Neural progenitor cell (in vitro differentiated cells): ENCODE data around the gene BNIP3. TPM values are rescaled to one million over a fixed set of nuclear protein-coding genes. Genes with fewer than 3 reads are reported as not detected.

Experiments used
- DNase-seq: peaks from one replicate; pipeline ENCODE4 v3.0.0-alpha.2; 2016; ENCODE audit warnings: low spot score
- H2AFZ ChIP-seq: fragments of 200-600 bp; sonication (generic); replicated peaks from 2 replicates; pipeline ENCODE4 v1.6.1; 2016; ENCODE audit warnings: antibody characterized with exemption
- H3F3A ChIP-seq: fragments of 200-600 bp; sonication (generic); 2 replicates; pipeline ENCODE4 v1.6.1; 2016; ENCODE audit warnings: antibody characterized with exemption, low read depth
- H3K27ac ChIP-seq: fragments of 200-600 bp; sonication (generic); 2 replicates; pipeline ENCODE4 v1.5.1; 2016; ENCODE audit warnings: mild to moderate bottlenecking
- H3K27me3 ChIP-seq: fragments of 200-600 bp; sonication (generic); 2 replicates; pipeline ENCODE4 v1.6.1; 2016; ENCODE audit warnings: mild to moderate bottlenecking, moderate library complexity
- H3K36me3 ChIP-seq: fragments of 200-600 bp; sonication (generic); 2 replicates; pipeline ENCODE4 v1.5.1; 2016
- H3K4me1 ChIP-seq: fragments of 200-600 bp; sonication (generic); 2 replicates; pipeline ENCODE4 v1.6.1; 2016; ENCODE audit warnings: mixed run types
- H3K4me2 ChIP-seq: fragments of 200-600 bp; sonication (generic); 2 replicates; pipeline ENCODE4 v1.6.1; 2016
- H3K4me3 ChIP-seq: fragments of 200-600 bp; sonication (generic); 2 replicates; pipeline ENCODE4 v1.5.1; 2016
- H3K79me2 ChIP-seq: fragments of 200-600 bp; sonication (generic); 2 replicates; pipeline ENCODE4 v1.6.1; 2016; ENCODE audit warnings: low read depth
- H3K9ac ChIP-seq: fragments of 200-600 bp; sonication (generic); 2 replicates; pipeline ENCODE4 v1.6.1; 2016
- H3K9me3 ChIP-seq: fragments of 200-600 bp; sonication (generic); 2 replicates; pipeline ENCODE4 v1.5.1; 2016; ENCODE audit warnings: low read depth
- H4K20me1 ChIP-seq: fragments of 200-600 bp; sonication (generic); 2 replicates; pipeline ENCODE4 v1.6.1; 2016; ENCODE audit warnings: low read depth
- H3K27ac Mint-ChIP-seq: 3 replicates; pipeline ENCODE4 v1.8.0; 2021; ENCODE audit warnings: mixed read lengths
- H3K27me3 Mint-ChIP-seq: 2 replicates; pipeline ENCODE4 v1.8.0; 2022; ENCODE audit warnings: low read depth, mild to moderate bottlenecking, inconsistent platforms, moderate library complexity, mixed read lengths; ENCODE audit not compliant: insufficient read depth
- H3K36me3 Mint-ChIP-seq: 3 replicates; pipeline ENCODE4 v1.8.0; 2021; ENCODE audit warnings: mixed read lengths
- H3K4me1 Mint-ChIP-seq: 3 replicates; pipeline ENCODE4 v1.8.0; 2021; ENCODE audit warnings: mixed read lengths
- H3K4me3 Mint-ChIP-seq: 3 replicates; pipeline ENCODE4 v1.8.0; 2021; ENCODE audit warnings: mild to moderate bottlenecking, moderate library complexity, mixed read lengths
- H3K9me3 Mint-ChIP-seq: 3 replicates; pipeline ENCODE4 v1.8.0; 2020; ENCODE audit warnings: mixed read lengths
- EZH2 ChIP-seq: fragments of 200-600 bp; sonication (generic); IDR thresholded peaks from 2 replicates; pipeline ENCODE4 v1.6.1; 2017; ENCODE audit warnings: antibody characterized with exemption, mild to moderate bottlenecking, moderate library complexity
- EZH2phosphoT487 ChIP-seq: fragments of 200-600 bp; sonication (generic); IDR thresholded peaks from 2 replicates; pipeline ENCODE4 v1.6.1; 2017; ENCODE audit warnings: antibody characterized with exemption
- total RNA-seq: library from RNA; depleted of rRNA; stranded (reverse); fragments of >200 nt; gene quantifications from 2 replicates; pipeline ENCODE4 v1.2.3, GENCODE V29; 2015; ENCODE audit warnings: low replicate concordance
- TF ChIP-seq, protein P1 (sequence below): fragments of 200-600 bp; sonication (generic); IDR thresholded peaks from 2 replicates; pipeline ENCODE4 v1.5.1; 2017; ENCODE audit warnings: antibody characterized with exemption, mild to moderate bottlenecking

Gene BNIP3
- total RNA-seq, 1 donor from 2014 or later: 256 TPM

DNA sequence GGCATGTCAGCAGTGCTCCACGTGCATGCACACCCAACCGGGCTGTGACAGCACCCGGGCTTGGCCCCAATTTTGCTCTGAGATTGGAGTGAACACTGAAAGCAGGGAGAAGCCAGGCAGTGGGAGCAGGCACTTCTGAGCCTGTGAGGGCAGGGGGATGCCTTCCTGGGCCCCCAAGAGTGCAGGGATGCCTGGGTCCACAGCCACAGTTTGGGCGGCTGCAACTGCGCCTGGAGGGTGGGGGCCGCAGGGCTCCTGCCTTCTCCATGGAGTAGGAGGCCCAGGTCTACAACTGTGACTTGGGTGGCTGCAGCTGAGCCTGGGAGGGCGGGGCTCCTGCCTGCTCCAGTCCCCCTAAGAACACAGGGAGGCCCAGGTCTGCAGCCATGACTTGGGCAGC, 37.6 kb upstream of the BNIP3 start:
- H3K4me1 ChIP-seq: no peaks in the 10 kb centered on the region
- H3K4me1 Mint-ChIP-seq: peaks cover 4% of the 10 kb centered on the region
- DNase-seq: no peak
- H3K27me3 Mint-ChIP-seq: peaks cover 14% of the 10 kb centered on the region
- no peak overlapping the region for H3K4me3 Mint-ChIP-seq
- H3K79me2 ChIP-seq: no peaks in the 10 kb centered on the region
- TF ChIP-seq EZH2: no peak
- no peak overlapping the region for H2AFZ ChIP-seq
- H3K4me2 ChIP-seq: no peak overlapping the region
- H3K27ac ChIP-seq: no peak overlapping the region
- no peaks in the 10 kb centered on the region for H4K20me1 ChIP-seq
- H3K36me3 ChIP-seq: no peaks in the 10 kb centered on the region
- no peak overlapping the region for H3K27ac Mint-ChIP-seq
- no peaks in the 10 kb centered on the region for H3F3A ChIP-seq
- H3K4me3 ChIP-seq: no peak overlapping the region
- H3K9me3 Mint-ChIP-seq: no peaks in the 10 kb centered on the region
- H3K9me3 ChIP-seq: no peaks in the 10 kb centered on the region
- H3K27me3 ChIP-seq: peaks cover 16% of the 10 kb centered on the region
- no peaks in the 10 kb centered on the region for H3K36me3 Mint-ChIP-seq
- H3K9ac ChIP-seq: no peak overlapping the region

GRCh38 chr10:132018446-132018845, 36.7 kb upstream of the BNIP3 start:
- Histone ChIP-seq H3K4me3 (no peak overlapping the region), H3K27ac (no peak overlapping the region), H3F3A (no peaks in the 10 kb centered on the region), H3K9ac (no peak overlapping the region), H4K20me1 (no peaks in the 10 kb centered on the region), H3K79me2 (no peaks in the 10 kb centered on the region), H3K36me3 (no peaks in the 10 kb centered on the region), H3K27me3 (peaks cover 7% of the 10 kb centered on the region), H3K4me1 (no peaks in the 10 kb centered on the region), H3K4me2 (no peak overlapping the region), H3K9me3 (no peaks in the 10 kb centered on the region), H2AFZ (no peak overlapping the region)
- peaks cover 14% of the 10 kb centered on the region for H3K27me3 Mint-ChIP-seq
- no peaks in the 10 kb centered on the region for H3K36me3 Mint-ChIP-seq
- H3K27ac Mint-ChIP-seq: no peak overlapping the region
- no peak for DNase-seq
- H3K4me3 Mint-ChIP-seq: no peak overlapping the region
- H3K4me1 Mint-ChIP-seq: peaks cover 4% of the 10 kb centered on the region
- no peak for TF ChIP-seq EZH2
- no peak for TF ChIP-seq EZH2phosphoT487
- TF ChIP-seq, protein P1, sequence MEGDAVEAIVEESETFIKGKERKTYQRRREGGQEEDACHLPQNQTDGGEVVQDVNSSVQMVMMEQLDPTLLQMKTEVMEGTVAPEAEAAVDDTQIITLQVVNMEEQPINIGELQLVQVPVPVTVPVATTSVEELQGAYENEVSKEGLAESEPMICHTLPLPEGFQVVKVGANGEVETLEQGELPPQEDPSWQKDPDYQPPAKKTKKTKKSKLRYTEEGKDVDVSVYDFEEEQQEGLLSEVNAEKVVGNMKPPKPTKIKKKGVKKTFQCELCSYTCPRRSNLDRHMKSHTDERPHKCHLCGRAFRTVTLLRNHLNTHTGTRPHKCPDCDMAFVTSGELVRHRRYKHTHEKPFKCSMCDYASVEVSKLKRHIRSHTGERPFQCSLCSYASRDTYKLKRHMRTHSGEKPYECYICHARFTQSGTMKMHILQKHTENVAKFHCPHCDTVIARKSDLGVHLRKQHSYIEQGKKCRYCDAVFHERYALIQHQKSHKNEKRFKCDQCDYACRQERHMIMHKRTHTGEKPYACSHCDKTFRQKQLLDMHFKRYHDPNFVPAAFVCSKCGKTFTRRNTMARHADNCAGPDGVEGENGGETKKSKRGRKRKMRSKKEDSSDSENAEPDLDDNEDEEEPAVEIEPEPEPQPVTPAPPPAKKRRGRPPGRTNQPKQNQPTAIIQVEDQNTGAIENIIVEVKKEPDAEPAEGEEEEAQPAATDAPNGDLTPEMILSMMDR: no peak
- no peaks in the 10 kb centered on the region for H3K9me3 Mint-ChIP-seq

GRCh38 chr10:132016514-132016913, 34.8 kb upstream of the BNIP3 start:
- peaks cover 10% of the 10 kb centered on the region for H3K27me3 Mint-ChIP-seq
- TF ChIP-seq, protein P1: no peak
- TF ChIP-seq EZH2 (no peak), EZH2phosphoT487 (no peak)
- Histone ChIP-seq H4K20me1 (no peaks in the 10 kb centered on the region), H3K9ac (no peak overlapping the region), H3K79me2 (no peaks in the 10 kb centered on the region), H3K36me3 (no peaks in the 10 kb centered on the region), H3K27ac (no peak overlapping the region), H3K4me2 (no peak overlapping the region), H3K9me3 (no peaks in the 10 kb centered on the region), H3F3A (no peaks in the 10 kb centered on the region), H2AFZ (no peak overlapping the region), H3K27me3 (no peaks in the 10 kb centered on the region), H3K4me1 (no peaks in the 10 kb centered on the region), H3K4me3 (no peak overlapping the region)
- no peaks in the 10 kb centered on the region for H3K9me3 Mint-ChIP-seq
- H3K4me3 Mint-ChIP-seq: no peak overlapping the region
- no peak overlapping the region for H3K27ac Mint-ChIP-seq
- DNase-seq: no peak
- H3K36me3 Mint-ChIP-seq: no peaks in the 10 kb centered on the region
- H3K4me1 Mint-ChIP-seq: no peaks in the 10 kb centered on the region

- no peaks in the 10 kb centered on the region for H3F3A ChIP-seq
- Mint-ChIP-seq H3K27me3 (peaks cover 7% of the 10 kb centered on the region), H3K4me1 (peaks cover 4% of the 10 kb centered on the region), H3K9me3 (no peaks in the 10 kb centered on the region), H3K36me3 (no peaks in the 10 kb centered on the region), H3K4me3 (no peak overlapping the region), H3K27ac (no peak overlapping the region)
- H3K4me3 ChIP-seq: no peak overlapping the region
- H3K79me2 ChIP-seq: no peaks in the 10 kb centered on the region
- DNase-seq: no peak
- no peak overlapping the region for H3K27ac ChIP-seq
- H3K36me3 ChIP-seq: no peaks in the 10 kb centered on the region
- no peak overlapping the region for H3K9ac ChIP-seq
- H3K27me3 ChIP-seq: no peaks in the 10 kb centered on the region
- no peak for TF ChIP-seq EZH2phosphoT487
- TF ChIP-seq, protein P1: no peak
- TF ChIP-seq EZH2: no peak
- H2AFZ ChIP-seq: no peak overlapping the region
- no peaks in the 10 kb centered on the region for H4K20me1 ChIP-seq
- H3K4me2 ChIP-seq: no peak overlapping the region
- no peaks in the 10 kb centered on the region for H3K9me3 ChIP-seq
- no peaks in the 10 kb centered on the region for H3K4me1 ChIP-seq
Measured at GRCh38 chr10:132011445-132011844, 29.7 kb upstream of the BNIP3 start.
